Neural cell (in vitro differentiated cells): ENCODE data around the gene SLC39A3. TPM values are rescaled to one million over a fixed set of nuclear protein-coding genes. Genes with fewer than 3 reads are reported as not detected.

Source experiments
- H2AFZ ChIP-seq: fragments of 200-600, 300-800 bp; sonication (generic), shearing (Covaris generic); 2 replicates; pipeline ENCODE4 v1.6.0; 2014; ENCODE audit warnings: low read depth, mild to moderate bottlenecking, antibody characterized with exemption, low read length, moderate library complexity
- H3F3A ChIP-seq: fragments of 200-600 bp; shearing (Covaris generic); 2 replicates; pipeline ENCODE4 v1.6.1; 2016; ENCODE audit warnings: mild to moderate bottlenecking, moderate library complexity, mixed read lengths, antibody characterized with exemption, low read length; ENCODE audit not compliant: insufficient read depth, poor library complexity, severe bottlenecking
- H3K27ac ChIP-seq: fragments of 200-600, 300-800 bp; sonication (generic), shearing (Covaris generic); 2 replicates; pipeline ENCODE4 v1.5.1; 2014; ENCODE audit warnings: mild to moderate bottlenecking, low read length, moderate library complexity
- H3K27me3 ChIP-seq: fragments of 300-800, 200-600 bp; sonication (generic), shearing (Covaris generic); 2 replicates; pipeline ENCODE4 v1.6.0; 2014; ENCODE audit warnings: mild to moderate bottlenecking, low read depth, low read length, moderate library complexity; ENCODE audit not compliant: insufficient read depth
- H3K36me3 ChIP-seq: fragments of 300-800, 200-600 bp; sonication (generic), shearing (Covaris generic); 2 replicates; pipeline ENCODE4 v1.5.1; 2014; ENCODE audit warnings: mild to moderate bottlenecking, antibody characterized with exemption, low read length, moderate library complexity; ENCODE audit not compliant: insufficient read depth
- H3K4me2 ChIP-seq: fragments of 300-800, 200-600 bp; sonication (generic), shearing (Covaris generic); 2 replicates; pipeline ENCODE4 v1.6.0; 2014; ENCODE audit warnings: mild to moderate bottlenecking, low read length
- H3K4me3 ChIP-seq: fragments of 300-800, 200-600 bp; sonication (generic), shearing (Covaris generic); 2 replicates; pipeline ENCODE4 v1.5.1; 2014; ENCODE audit warnings: mild to moderate bottlenecking, low read length, moderate library complexity
- H3K79me2 ChIP-seq: fragments of 200-600 bp; shearing (Covaris generic); replicated peaks from 2 replicates; pipeline ENCODE4 v1.6.0; 2014; ENCODE audit warnings: mild to moderate bottlenecking, low read length, moderate library complexity; ENCODE audit not compliant: insufficient read depth
- H3K9ac ChIP-seq: fragments of 300-800, 200-600 bp; sonication (generic), shearing (Covaris generic); 2 replicates; pipeline ENCODE4 v1.6.1; 2016; ENCODE audit warnings: mild to moderate bottlenecking, low read length, mixed read lengths
- H3K9me2 ChIP-seq: fragments of 200-600 bp; shearing (Covaris generic); 2 replicates; pipeline ENCODE4 v1.6.1; 2016; ENCODE audit warnings: mild to moderate bottlenecking, low read length, mixed read lengths; ENCODE audit not compliant: insufficient read depth
- H3K9me3 ChIP-seq: fragments of 200-600, 300-800 bp; sonication (generic), shearing (Covaris generic); 2 replicates; pipeline ENCODE4 v1.6.1; 2016; ENCODE audit warnings: mild to moderate bottlenecking, mixed run types, low read length, moderate library complexity, mixed read lengths
- H4K20me1 ChIP-seq: fragments of 200-600 bp; shearing (Covaris generic); 2 replicates; pipeline ENCODE4 v1.6.1; 2016; ENCODE audit warnings: mild to moderate bottlenecking, mixed run types; ENCODE audit not compliant: insufficient read depth
- CTCF ChIP-seq: fragments of 450-650 bp; IDR thresholded peaks from 2 replicates; pipeline ENCODE4 v1.5.1; 2014; ENCODE audit warnings: antibody characterized with exemption, mild to moderate bottlenecking, moderate library complexity; ENCODE audit not compliant: poor library complexity, severe bottlenecking
- EP300 ChIP-seq: fragments of 450-650 bp; conservative IDR thresholded peaks from 2 replicates; pipeline ENCODE4 v1.6.1; 2014; ENCODE audit warnings: antibody characterized with exemption, mild to moderate bottlenecking, moderate library complexity; ENCODE audit not compliant: poor library complexity, severe bottlenecking
- EZH2 ChIP-seq: fragments of 200-600, 300-800 bp; shearing (Covaris generic), sonication (generic); IDR thresholded peaks from 2 replicates; pipeline ENCODE4 v1.6.1; 2014; ENCODE audit warnings: antibody characterized with exemption, low read length, borderline replicate concordance, mild to moderate bottlenecking; ENCODE audit not compliant: insufficient read depth, poor library complexity, severe bottlenecking
- MXI1 ChIP-seq: fragments of 450-650 bp; conservative IDR thresholded peaks from 2 replicates; pipeline ENCODE4 v1.6.1; 2014; ENCODE audit warnings: antibody characterized with exemption, mild to moderate bottlenecking; ENCODE audit not compliant: poor library complexity, severe bottlenecking
- POLR2AphosphoS5 ChIP-seq: IDR thresholded peaks from 2 replicates; pipeline ENCODE4 v1.6.1; 2012
- RAD21 ChIP-seq: fragments of 450-650 bp; conservative IDR thresholded peaks from 2 replicates; pipeline ENCODE4 v1.6.1; 2014; ENCODE audit warnings: antibody characterized with exemption, mild to moderate bottlenecking, moderate library complexity
- REST ChIP-seq: IDR thresholded peaks from 2 replicates; pipeline ENCODE4 v1.6.1; 2012; ENCODE audit warnings: borderline replicate concordance
- SMC3 ChIP-seq: fragments of 450-650 bp; conservative IDR thresholded peaks from 2 replicates; pipeline ENCODE4 v1.6.1; 2014; ENCODE audit warnings: antibody characterized with exemption, mild to moderate bottlenecking, moderate library complexity; ENCODE audit not compliant: poor library complexity
- TAF1 ChIP-seq: IDR thresholded peaks from 2 replicates; pipeline ENCODE4 v1.6.1; 2012; ENCODE audit warnings: low read depth
- polyA plus RNA-seq: library from polyadenylated mRNA; depleted of rRNA; stranded (reverse); fragments of >200 nt; gene quantifications from 2 replicates; pipeline ENCODE4 v1.2.3, GENCODE V29; 2014

The SLC39A3 gene
- polyA plus RNA-seq, 1 donor from 2014 or later = 72.8 TPM

- peaks cover 14% of the 10 kb centered on the region for H3K36me3 ChIP-seq
- H3K4me2 ChIP-seq = no peak overlapping the region
- TF ChIP-seq RAD21 (no peak), EP300 (no peak), TAF1 (no peak), POLR2AphosphoS5 (no peak), MXI1 (no peak), SMC3 (no peak), EZH2 (no peak), REST (no peak), CTCF (no peak)
- no peak overlapping the region for H3K27ac ChIP-seq
- H3K4me3 ChIP-seq = no peak overlapping the region
- no peak overlapping the region for H2AFZ ChIP-seq
- no peaks in the 10 kb centered on the region for H3F3A ChIP-seq
- no peaks in the 10 kb centered on the region for H3K79me2 ChIP-seq
- H3K27me3 ChIP-seq = no peaks in the 10 kb centered on the region
- no peaks in the 10 kb centered on the region for H4K20me1 ChIP-seq
- no peaks in the 10 kb centered on the region for H3K9me2 ChIP-seq
- H3K9me3 ChIP-seq = no peaks in the 10 kb centered on the region
- H3K9ac ChIP-seq = no peak overlapping the region
Measured at GRCh38 chr19:2716722-2717637, 22.8 kb downstream of the SLC39A3 start.

- Histone ChIP-seq H3K4me2 (no peak overlapping the region), H2AFZ (no peak overlapping the region), H3F3A (no peaks in the 10 kb centered on the region), H3K9ac (no peak overlapping the region), H3K9me2 (no peaks in the 10 kb centered on the region), H3K4me3 (no peak overlapping the region), H3K27ac (no peak overlapping the region), H4K20me1 (no peaks in the 10 kb centered on the region), H3K27me3 (no peaks in the 10 kb centered on the region), H3K36me3 (peaks cover 14% of the 10 kb centered on the region), H3K9me3 (no peaks in the 10 kb centered on the region), H3K79me2 (no peaks in the 10 kb centered on the region)
- no peak for TF ChIP-seq SMC3
- no peak for TF ChIP-seq CTCF
- TF ChIP-seq REST = no peak
Measured at GRCh38 chr19:2716275-2716650, 23.6 kb downstream of the SLC39A3 start.
